H9 (cell line): ENCODE measurements around the gene IPO11. TPM values are rescaled to one million over a fixed set of nuclear protein-coding genes. Genes with fewer than 3 reads are reported as not detected.

ENCODE experiments used
- DNase-seq: peaks from one replicate; pipeline ENCODE4 v3.0.0-alpha.2; 2017
- H2AFZ ChIP-seq: one replicate; pipeline ENCODE4 v1.6.1; 2013; ENCODE audit warnings: mild to moderate bottlenecking, low read length, control low read depth, moderate library complexity
- H2AK5ac ChIP-seq: 2 replicates; pipeline ENCODE4 v1.6.1; 2013; ENCODE audit warnings: low read length, control low read depth, mixed read lengths; ENCODE audit not compliant: insufficient read length
- H2BK120ac ChIP-seq: one replicate; pipeline ENCODE4 v1.6.1; 2013; ENCODE audit warnings: low read depth, mild to moderate bottlenecking, low read length, control low read depth, inconsistent platforms; ENCODE audit not compliant: poor library complexity, severe bottlenecking
- H2BK12ac ChIP-seq: 2 replicates; pipeline ENCODE4 v1.6.1; 2013; ENCODE audit warnings: low read length, control low read depth, mixed read lengths, low read depth; ENCODE audit not compliant: insufficient read length
- H2BK15ac ChIP-seq: 2 replicates; pipeline ENCODE4 v1.6.1; 2013; ENCODE audit warnings: low read depth, low read length, control low read depth
- H2BK20ac ChIP-seq: one replicate; pipeline ENCODE4 v1.6.1; 2013; ENCODE audit warnings: low read depth, mild to moderate bottlenecking, low read length, control low read depth, inconsistent platforms; ENCODE audit not compliant: poor library complexity, severe bottlenecking
- H2BK5ac ChIP-seq: 2 replicates; pipeline ENCODE4 v1.6.1; 2013; ENCODE audit warnings: low read length, control low read depth, mixed read lengths; ENCODE audit not compliant: insufficient read length
- H3K14ac ChIP-seq: 2 replicates; pipeline ENCODE4 v1.6.1; 2013; ENCODE audit warnings: low read length, control low read depth; ENCODE audit not compliant: insufficient read depth
- H3K18ac ChIP-seq: 2 replicates; pipeline ENCODE4 v1.6.1; 2013; ENCODE audit warnings: low read depth, mild to moderate bottlenecking, mixed read lengths, low read length, control low read depth; ENCODE audit not compliant: insufficient read length
- H3K23ac ChIP-seq: 2 replicates; pipeline ENCODE4 v1.6.1; 2013; ENCODE audit warnings: low read length, control low read depth, mixed read lengths, low read depth; ENCODE audit not compliant: insufficient read length
- H3K23me2 ChIP-seq: 2 replicates; pipeline ENCODE4 v1.6.1; 2013; ENCODE audit warnings: low read depth, mild to moderate bottlenecking, mixed read lengths, low read length, control low read depth; ENCODE audit not compliant: insufficient read length, poor library complexity, severe bottlenecking
- H3K27ac ChIP-seq: 2 replicates; pipeline ENCODE4 v1.5.1; 2013; ENCODE audit warnings: low read length, control low read depth, mixed read lengths, low read depth; ENCODE audit not compliant: insufficient read length
- H3K27me3 ChIP-seq: 2 replicates; pipeline ENCODE4 v1.6.1; 2013; ENCODE audit warnings: low read length, control low read depth, inconsistent platforms; ENCODE audit not compliant: insufficient read depth
- H3K4ac ChIP-seq: 2 replicates; pipeline ENCODE4 v1.6.1; 2013; ENCODE audit warnings: low read depth, mild to moderate bottlenecking, control low read depth, inconsistent platforms, low read length, moderate library complexity
- H3K4me1 ChIP-seq: 2 replicates; pipeline ENCODE4 v1.6.1; 2013; ENCODE audit warnings: low read length, control low read depth, inconsistent platforms; ENCODE audit not compliant: insufficient read depth
- H3K4me2 ChIP-seq: 2 replicates; pipeline ENCODE4 v1.6.1; 2013; ENCODE audit warnings: low read length, control low read depth, mixed read lengths; ENCODE audit not compliant: insufficient read length, insufficient read depth
- H3K56ac ChIP-seq: 2 replicates; pipeline ENCODE4 v1.6.1; 2013; ENCODE audit warnings: low read depth, mild to moderate bottlenecking, mixed read lengths, low read length, control low read depth; ENCODE audit not compliant: insufficient read length
- H3K79me1 ChIP-seq: 2 replicates; pipeline ENCODE4 v1.6.1; 2013; ENCODE audit warnings: low read depth, mild to moderate bottlenecking, moderate library complexity, low read length, control low read depth, inconsistent platforms; ENCODE audit not compliant: insufficient read depth, poor library complexity, severe bottlenecking
- H3K79me2 ChIP-seq: 2 replicates; pipeline ENCODE4 v1.6.1; 2013; ENCODE audit warnings: low read length, control low read depth, inconsistent platforms; ENCODE audit not compliant: insufficient read depth
- H3K9ac ChIP-seq: 2 replicates; pipeline ENCODE4 v1.6.1; 2013; ENCODE audit warnings: low read length, control low read depth, mixed read lengths; ENCODE audit not compliant: insufficient read length; ENCODE audit errors: extremely low read depth
- H3K9me3 ChIP-seq: one replicate; pipeline ENCODE4 v1.6.1; 2013; ENCODE audit warnings: low read depth, low read length, inconsistent platforms; ENCODE audit not compliant: control insufficient read depth
- H3T11ph ChIP-seq: one replicate; pipeline ENCODE4 v1.6.1; 2013; ENCODE audit warnings: mild to moderate bottlenecking, low read length, control low read depth, inconsistent platforms
- H4K20me1 ChIP-seq: one replicate; pipeline ENCODE4 v1.6.1; 2013; ENCODE audit not compliant: control insufficient read depth, insufficient read length, insufficient read depth
- H4K5ac ChIP-seq: 2 replicates; pipeline ENCODE4 v1.6.1; 2013; ENCODE audit warnings: low read depth, mild to moderate bottlenecking, mixed read lengths, low read length, control low read depth; ENCODE audit not compliant: insufficient read length
- H4K8ac ChIP-seq: replicated peaks from 2 replicates; pipeline ENCODE4 v1.6.1; 2013; ENCODE audit warnings: low read length, control low read depth, mixed read lengths, low read depth; ENCODE audit not compliant: insufficient read length
- H4K91ac ChIP-seq: 2 replicates; pipeline ENCODE4 v1.6.1; 2013; ENCODE audit warnings: low read depth, mild to moderate bottlenecking, moderate library complexity, mixed read lengths, low read length, control low read depth; ENCODE audit not compliant: insufficient read length
- H3K27ac Mint-ChIP-seq, 3 experiments: 2 replicates in 2 of 3; 3 replicates in 1 of 3; pipeline ENCODE4 v1.8.0; 2020 to 2021; ENCODE audit warnings: mixed read lengths in 3 of 3, mild to moderate bottlenecking in 1 of 3, moderate library complexity in 1 of 3
- H3K27me3 Mint-ChIP-seq: 2 replicates; pipeline ENCODE4 v1.8.0; 2021; ENCODE audit warnings: low read depth, mild to moderate bottlenecking, moderate library complexity, mixed read lengths
- H3K36me3 Mint-ChIP-seq, 3 experiments: 2 replicates in 2 of 3; 3 replicates in 1 of 3; pipeline ENCODE4 v1.8.0; 2020 to 2021; ENCODE audit warnings: low read depth in 3 of 3, mixed read lengths in 3 of 3; ENCODE audit not compliant: insufficient read depth in 1 of 3
- H3K4me1 Mint-ChIP-seq, 2 experiments: 2 replicates each; pipeline ENCODE4 v1.8.0; 2020; ENCODE audit warnings: mixed read lengths in 2 of 2
- H3K4me3 Mint-ChIP-seq, 2 experiments: 2 replicates in 1 of 2; 3 replicates in 1 of 2; pipeline ENCODE4 v1.8.0; 2020 to 2021; ENCODE audit warnings: mild to moderate bottlenecking in 2 of 2, mixed read lengths in 2 of 2, moderate library complexity in 1 of 2
- H3K9me3 Mint-ChIP-seq, 2 experiments: 2 replicates in 1 of 2; 3 replicates in 1 of 2; pipeline ENCODE4 v1.8.0; 2020; ENCODE audit warnings: mild to moderate bottlenecking in 2 of 2, mixed read lengths in 2 of 2, moderate library complexity in 1 of 2
- CTCF ChIP-seq: fragments of 200-600 bp; sonication (generic); conservative IDR thresholded peaks from 3 replicates; pipeline ENCODE4 v1.8.0; 2021; ENCODE audit warnings: antibody characterized with exemption, mild to moderate bottlenecking
- WGBS: extraction: QIAGEN DNeasy Blood & Tissue Kit; methylation state at CpG from one replicate; pipeline ENCODE4 v1.1.7; 2013; ENCODE audit warnings: missing lambda C conversion rate, low lambda C conversion rate, mixed read lengths; ENCODE audit not compliant: insufficient read length; ENCODE audit errors: extremely low coverage; 5-methylcytosine and 5-hydroxymethylcytosine counted together
- total RNA-seq: library from RNA; stranded (reverse); gene quantifications from 2 replicates; pipeline ENCODE4 v1.2.1, GENCODE V29; 2021

The IPO11 gene
- total RNA-seq, 1 experiment from 2014 or later: 63.0 TPM

DNA sequence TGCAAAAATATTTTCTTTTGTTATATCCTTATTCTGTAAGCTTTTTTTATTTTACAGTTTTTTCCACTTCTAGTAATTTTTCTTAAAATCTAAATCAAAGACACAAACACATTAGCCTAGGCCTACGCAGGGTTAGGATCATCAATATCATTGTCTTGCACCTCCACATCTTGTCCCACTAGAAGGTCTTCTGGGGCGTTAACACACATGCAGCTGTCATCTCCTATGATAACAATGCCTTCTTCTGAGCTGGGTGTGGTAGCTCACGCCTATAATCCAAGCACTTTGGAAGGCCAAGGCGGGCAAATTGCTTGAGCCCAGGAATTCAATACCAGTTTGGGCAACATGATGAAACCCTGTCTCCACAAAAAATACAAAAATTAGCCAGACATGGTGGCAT lies 87.2 kb downstream of the IPO11 start:
- no peak for TF ChIP-seq CTCF
- no peak overlapping the region for H3K14ac ChIP-seq
- no peaks in the 10 kb centered on the region for H3K23me2 ChIP-seq
- H4K8ac ChIP-seq: no peak overlapping the region
- no peak overlapping the region for H2BK5ac ChIP-seq
- no peaks in the 10 kb centered on the region for H3K9me3 Mint-ChIP-seq
- H3K27me3 ChIP-seq: no peaks in the 10 kb centered on the region
- H3K79me2 ChIP-seq: no peaks in the 10 kb centered on the region
- no peak overlapping the region for H3K56ac ChIP-seq
- no peaks in the 10 kb centered on the region for H3K79me1 ChIP-seq
- no peaks in the 10 kb centered on the region; the same call in 1 of the 2 replicates for H3K4me1 ChIP-seq
- H3K18ac ChIP-seq: no peak overlapping the region
- H2BK15ac ChIP-seq: no peak overlapping the region
- no peak overlapping the region for H4K91ac ChIP-seq
- H2BK12ac ChIP-seq: no peak overlapping the region
- no peak overlapping the region for H3K4me2 ChIP-seq
- H2AFZ ChIP-seq: no peak overlapping the region
- H3K36me3 Mint-ChIP-seq: peaks cover 0 to 16% (median 2%) of the 10 kb centered on the region in 3 experiments; a peak in 3 of 7 replicates
- H3K27me3 Mint-ChIP-seq: no peaks in the 10 kb centered on the region
- H4K20me1 ChIP-seq: no peaks in the 10 kb centered on the region
- no peak overlapping the region for H4K5ac ChIP-seq
- no peak overlapping the region for H3K9ac ChIP-seq
- H3K4me1 Mint-ChIP-seq: peaks cover 4 to 8% of the 10 kb centered on the region in 2 experiments; a peak in 2 of 4 replicates
- H3K4me3 Mint-ChIP-seq: no peak overlapping the region
- no peak overlapping the region for H3K27ac Mint-ChIP-seq
- H2AK5ac ChIP-seq: no peak overlapping the region
- no CpG with 5 or more reads among the region's 4 CpGs for WGBS
- H3K9me3 ChIP-seq: no peaks in the 10 kb centered on the region
- DNase-seq: no peak
- H3T11ph ChIP-seq: no peak overlapping the region
- H3K23ac ChIP-seq: no peak overlapping the region
- H3K4ac ChIP-seq: no peak overlapping the region
- no peak overlapping the region for H2BK20ac ChIP-seq
- no peak overlapping the region for H2BK120ac ChIP-seq
- no peak overlapping the region for H3K27ac ChIP-seq
